GM19351 (cell line): ENCODE measurements around the gene TMEM222.

Experiments
- ATAC-seq: cut with Tn5 transposase; IDR thresholded peaks from one replicate; pipeline ENCODE4 v1.9.1; 2021; ENCODE audit warnings: mild to moderate bottlenecking, moderate library complexity; ENCODE audit not compliant: unreplicated experiment

The TMEM222 gene

DNA sequence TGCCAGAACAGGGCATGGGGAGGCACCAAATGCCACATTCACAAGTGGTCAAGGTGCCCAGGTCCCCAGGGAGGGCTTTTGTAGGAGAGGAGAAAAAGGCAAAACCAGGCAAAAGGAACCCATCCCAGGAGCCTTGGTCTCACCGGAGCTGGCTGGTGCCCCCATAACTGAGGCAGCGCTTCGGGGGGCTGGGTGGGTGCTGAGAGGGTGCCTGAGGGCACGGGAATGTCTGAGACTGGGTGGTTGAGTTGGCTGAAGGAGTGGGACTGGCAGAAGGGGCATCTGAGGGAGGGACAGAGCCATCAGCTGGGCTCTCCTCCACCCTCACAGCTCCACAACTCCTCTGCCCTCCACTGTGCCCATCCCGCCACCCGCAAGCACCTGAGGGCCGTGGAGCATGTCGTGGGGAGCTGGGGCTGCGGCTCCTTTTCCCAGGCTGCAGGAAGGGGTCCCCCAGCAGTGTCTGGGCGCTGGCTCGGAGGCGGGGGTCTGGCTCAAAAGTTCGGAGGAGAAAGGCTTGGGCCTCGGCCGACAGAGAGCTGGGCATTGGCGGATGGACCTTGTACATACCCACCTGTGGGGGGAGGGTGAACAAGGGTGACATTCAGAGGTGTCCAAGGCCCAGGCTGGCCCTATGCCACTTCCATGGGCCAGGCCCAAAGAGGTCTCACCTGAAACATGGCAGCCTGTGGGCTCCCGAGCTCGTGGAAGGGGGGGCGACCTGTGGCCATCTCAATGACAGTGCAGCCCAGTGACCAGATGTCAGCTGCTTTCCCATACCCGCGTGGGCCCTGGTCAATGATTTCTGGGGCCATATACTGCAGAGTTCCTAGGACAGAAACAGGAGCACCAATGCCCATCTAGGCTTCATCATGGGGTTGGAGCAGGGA lies 36.3 kb downstream of the TMEM222 start:
- ATAC-seq: no peak

DNA sequence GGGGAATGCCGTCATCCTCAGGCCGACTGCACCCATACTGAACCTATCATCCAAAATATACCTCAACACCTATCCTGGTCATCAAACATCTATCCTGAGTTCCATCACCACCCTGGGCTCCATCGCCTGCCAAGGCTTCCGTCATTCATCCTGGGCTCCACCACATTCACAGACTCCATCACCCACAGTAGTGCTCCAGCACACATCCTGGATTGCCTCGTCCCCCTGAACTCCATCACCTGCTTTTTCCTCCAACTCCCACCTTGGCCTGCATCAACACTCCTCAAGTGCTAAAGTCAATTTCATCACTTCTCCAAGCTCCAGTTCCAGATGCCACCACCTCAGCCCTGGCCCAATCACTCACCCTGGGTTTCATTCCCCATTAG lies 37.0 kb downstream of the TMEM222 start:
- no peak for ATAC-seq

DNA sequence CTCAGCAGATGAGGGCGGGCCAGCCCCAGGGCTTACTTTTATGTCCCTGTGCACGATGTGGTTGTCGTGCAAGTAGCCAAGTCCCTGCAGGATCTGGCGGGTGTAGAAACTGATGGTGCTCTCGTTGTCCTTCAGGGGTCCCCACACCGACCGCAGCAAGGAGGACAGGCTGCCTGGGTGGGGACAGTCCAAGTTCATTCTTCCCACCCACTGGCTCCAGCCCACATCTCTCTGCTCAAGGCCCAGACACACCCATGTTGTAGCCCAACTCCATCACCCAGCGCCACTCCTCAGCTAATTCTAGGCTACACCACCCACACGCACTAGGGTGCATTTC lies 37.8 kb downstream of the TMEM222 start:
- no peak for ATAC-seq

DNA sequence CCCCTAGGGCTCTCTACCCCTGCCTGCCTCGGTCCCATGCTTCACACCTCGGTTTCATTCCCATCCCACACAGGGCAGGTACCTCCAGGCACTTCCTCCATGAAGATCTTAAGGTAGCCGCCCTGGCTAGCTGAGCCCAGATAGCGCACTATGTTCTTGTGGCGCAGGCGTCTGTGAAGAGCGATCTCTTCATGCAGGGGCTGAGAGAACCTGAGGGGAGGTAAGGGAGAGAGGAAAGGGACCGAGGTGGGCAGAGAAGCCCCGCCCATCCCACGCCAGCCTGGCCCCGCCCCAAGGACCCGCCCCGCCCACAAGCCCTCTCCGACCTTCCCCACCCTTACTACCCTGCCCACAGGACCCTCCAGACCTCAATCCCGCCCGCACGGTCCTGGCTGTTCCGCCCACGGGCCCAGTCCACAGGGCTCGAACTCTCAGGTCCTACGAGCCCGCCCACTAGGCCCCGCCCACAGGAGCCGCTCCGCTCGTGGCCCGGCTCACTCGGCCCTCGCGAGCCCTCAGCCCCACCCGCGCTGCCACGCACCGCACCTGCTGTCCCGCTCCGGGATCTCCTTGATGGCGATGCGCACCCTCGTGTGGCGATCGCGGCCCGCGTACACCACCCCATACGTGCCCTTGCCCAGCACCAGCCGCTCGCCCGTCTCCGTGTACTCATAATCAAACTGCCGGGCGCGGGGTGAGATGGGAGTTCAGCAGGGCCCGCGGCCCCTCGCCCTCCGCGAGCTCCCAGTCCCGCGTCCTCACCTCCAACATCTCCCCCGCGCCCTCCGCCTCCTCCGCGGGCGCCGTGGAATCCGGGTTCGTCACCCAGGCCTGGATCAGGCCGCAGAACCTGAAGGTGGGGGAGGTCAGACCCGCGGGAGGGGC lies 38.4 kb downstream of the TMEM222 start:
- ATAC-seq: no peak

DNA sequence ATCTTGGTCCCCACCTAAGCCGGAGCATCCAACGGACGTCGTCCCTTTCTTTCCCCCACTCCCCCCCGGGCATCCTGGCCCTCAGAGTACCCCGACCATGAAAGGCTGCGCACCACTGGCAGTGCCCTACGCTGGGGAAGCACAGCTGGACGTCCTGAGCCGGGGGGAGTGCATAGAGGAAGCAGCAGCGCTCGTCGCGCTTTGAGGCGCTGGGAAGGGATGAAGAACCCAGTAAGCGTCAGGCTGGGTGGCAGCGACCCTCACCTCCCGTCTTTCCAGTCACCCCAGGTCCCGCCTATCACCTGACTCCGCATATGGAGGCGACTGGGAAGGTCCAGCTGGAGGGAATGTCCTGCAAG lies 39.1 kb downstream of the TMEM222 start:
- no peak for ATAC-seq

DNA sequence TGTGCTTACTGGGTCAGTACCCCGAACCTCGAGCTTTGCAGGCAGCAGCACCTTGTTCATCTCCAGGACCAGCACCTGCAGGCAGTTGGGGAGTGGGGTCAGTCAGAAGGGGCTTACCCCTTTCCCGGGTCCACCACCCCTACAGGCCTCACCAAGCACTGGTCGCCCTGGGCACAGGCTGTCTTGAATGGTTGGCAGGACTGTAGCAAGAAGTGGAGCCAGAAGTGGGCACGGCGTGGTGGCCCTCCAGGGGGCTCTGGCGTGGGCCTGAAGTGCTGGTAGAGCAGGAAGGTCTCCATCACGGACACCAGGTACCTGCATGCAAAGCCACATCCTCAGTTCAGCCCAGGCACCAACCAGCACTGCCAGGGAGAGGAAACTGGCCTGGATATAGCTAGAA lies 39.6 kb downstream of the TMEM222 start:
- no peak for ATAC-seq

DNA sequence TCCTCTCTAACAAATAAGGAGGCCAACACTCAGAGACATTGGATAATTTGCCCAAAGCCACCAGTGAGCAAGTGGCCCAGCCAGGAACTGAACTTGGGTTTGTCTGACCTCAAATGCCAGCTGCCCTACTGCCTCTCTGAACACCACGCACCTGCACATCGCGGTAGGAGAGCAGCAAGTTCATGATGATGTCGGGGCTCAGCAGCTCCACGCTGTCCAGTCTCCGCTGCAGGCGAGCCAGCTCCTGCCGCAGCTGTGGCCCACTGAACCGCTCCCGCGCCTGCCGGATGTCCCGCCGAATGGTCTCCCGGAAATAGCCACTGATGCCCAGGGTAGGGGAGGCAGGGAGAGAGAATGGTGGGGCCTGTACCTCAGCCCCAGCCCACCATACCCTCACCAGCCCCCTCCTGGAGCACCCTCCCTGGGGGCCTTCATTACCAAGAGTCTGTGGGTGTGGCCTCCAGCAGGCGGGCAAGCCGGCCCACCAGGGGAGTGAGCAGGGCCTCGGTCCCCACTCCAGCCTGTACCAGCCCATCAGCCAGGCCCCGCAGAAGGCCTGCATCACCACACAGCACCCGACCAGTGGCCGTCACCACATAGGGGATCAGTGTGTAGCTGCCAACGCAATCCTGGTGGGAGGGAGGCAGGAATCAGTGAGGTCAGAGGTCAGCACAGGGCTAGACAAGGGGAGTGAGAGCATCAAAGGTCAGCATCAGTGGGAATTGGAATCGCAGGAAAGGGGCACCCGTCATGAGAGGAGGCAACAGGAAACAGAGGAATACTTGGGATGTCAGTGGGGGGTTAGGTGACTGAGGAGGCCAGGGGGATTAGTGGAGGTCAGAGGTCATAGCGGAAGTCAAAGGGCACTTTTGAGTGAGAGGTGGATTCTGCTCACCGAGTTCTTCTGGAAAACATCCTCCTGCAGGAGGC lies 42.1 kb downstream of the TMEM222 start:
- no peak for ATAC-seq

DNA sequence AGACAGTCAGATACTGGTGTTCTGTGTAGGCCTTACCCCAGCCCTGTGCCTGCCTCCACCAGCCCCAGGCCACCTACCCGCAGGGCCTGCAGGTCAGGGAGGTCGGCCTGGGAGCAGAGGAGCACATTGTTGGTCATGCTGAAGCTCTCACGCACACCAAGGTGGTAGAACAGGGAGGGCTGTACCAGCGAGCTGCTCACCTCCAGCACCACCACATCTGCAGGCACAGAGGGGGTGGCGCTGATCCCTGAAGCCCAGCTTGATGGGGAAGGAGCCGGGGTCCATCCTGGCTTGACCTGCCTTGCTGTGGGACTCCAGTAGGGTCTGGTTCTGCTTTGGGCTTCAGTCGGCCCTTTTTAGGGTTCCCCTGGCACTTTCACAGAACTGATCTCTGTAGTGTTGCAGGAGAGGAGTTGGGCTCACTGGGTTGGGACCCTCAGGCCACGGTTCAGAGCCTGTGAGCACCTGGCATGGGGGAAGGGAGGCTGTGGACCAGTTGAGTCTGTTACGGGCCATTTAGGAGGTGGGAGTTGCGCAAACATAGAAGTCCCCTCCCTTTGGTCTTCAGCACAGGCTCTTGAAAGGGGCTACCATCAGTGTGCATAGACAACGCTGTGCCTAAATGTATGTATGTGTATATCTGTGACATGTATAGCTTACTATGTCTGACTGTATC lies 42.9 kb downstream of the TMEM222 start:
- no peak for ATAC-seq

DNA sequence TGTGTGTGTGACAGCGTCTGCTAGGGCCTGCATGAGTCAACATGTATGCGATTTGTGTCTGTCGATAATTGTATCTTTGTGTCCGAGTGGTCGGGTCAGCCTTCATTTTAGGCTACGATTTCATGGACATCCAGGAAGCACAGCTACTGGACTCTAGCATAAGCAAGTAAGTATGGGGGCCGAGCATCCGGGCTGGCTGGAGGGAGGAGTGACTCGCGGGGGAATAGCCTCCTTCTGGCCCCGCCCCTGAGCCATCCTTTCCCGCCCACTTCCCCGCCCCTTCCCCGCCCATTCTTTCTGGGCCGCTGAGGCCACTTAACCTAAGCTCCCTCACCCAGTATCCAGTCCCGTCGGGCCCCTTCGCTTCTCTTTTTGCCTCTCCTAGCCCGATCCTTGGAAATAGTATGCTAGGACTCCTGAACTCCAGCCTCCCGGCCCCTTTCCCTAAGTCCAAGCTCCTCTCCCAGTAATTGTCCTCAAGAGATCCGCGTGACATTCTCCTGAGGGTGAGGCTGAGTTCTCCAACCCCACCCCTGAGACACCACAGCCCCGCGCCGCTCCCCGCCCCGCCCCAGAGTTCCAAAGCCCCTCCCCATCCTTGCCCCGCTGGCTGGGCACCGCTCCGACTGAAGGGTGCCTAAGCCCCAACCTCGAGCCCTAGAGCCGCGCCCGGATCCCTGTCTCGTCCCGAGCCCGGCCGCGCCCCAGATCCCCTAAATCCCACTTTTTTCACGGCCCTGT lies 43.6 kb downstream of the TMEM222 start:
- ATAC-seq: peak; percentile 40

DNA sequence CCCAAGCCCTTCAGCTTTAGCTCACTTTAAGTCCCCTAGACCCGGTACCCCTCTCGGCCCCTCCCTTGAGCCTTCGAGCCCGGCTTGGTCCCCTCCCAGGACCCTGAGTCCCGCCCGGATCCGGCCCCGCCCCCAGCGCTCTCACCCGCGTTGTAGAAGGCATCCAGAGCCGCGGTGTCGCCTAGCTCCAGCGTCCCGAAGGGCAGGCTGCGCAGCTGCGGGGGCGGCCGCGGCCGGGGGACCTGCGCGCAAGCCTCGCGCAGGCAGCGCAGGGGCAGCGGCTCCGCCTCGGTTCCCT lies 44.1 kb downstream of the TMEM222 start:
- peak; percentile 38 for ATAC-seq

DNA sequence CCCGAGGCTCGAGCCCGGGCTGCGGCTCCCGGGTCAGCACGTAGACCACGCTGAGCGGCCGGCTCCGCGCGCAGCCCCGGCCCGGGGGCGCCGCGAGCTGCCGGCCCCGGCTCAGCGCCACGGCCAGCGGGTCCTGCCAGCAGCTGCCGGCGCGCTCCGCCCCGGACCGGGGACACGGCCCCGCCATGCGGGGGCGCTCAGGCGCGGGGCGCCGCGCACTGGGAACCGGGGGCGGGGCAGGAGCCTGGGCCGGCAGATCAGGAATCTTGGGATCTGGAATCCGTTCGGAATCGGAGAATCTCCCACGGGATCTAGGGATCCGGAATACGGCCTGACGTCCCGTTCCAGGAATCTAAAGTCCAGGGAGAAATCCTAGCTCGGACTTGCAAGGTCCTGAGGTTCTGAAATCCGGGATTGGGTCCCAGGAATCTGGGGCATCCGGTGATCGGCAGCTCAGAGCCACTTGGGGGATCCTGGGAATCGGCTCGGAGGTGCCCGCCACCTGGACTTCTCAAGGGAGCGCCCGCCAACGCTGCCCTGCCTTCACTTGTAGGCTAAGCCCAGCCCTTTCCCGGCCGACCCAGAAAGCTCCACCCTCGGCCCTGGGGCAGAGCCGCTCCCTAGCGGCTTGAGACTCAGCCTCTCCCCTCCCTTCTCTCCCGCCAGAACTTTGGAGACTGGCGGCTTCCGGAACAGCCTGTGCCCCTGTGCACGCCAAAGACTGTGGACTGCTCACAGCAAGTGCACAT lies 44.6 kb downstream of the TMEM222 start, which contains the start of gene MAP3K6:
TSS of gene MAP3K6 (minus strand) at position 551 of the 749 bp plus-strand sequence. CDS start at position 187, 364 bp downstream.
- ATAC-seq: peak; percentile 37

DNA sequence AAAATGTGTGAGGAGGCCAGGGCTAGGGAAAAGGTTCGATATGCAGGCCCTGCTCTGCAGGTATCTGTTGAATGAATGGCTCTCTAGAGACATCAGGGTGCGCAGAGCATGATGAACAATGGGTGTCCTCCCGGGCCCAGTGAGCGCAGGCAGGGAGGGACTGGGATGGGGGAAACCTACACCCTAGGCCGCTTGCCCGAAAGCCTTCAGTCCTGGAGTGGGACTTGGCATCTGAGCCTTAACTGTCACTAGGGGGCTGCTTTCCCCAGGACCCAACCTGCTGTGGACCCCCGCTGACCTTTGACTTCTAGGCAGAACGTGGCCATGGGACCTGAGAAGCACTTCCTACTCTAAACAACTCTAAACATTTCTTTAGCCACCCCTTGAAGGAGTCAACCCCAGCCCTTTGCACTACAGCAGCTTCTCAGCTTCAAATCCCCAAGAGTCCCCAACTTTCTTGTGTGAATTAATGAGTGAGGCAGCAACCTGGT lies 45.2 kb downstream of the TMEM222 start:
- no peak for ATAC-seq

DNA sequence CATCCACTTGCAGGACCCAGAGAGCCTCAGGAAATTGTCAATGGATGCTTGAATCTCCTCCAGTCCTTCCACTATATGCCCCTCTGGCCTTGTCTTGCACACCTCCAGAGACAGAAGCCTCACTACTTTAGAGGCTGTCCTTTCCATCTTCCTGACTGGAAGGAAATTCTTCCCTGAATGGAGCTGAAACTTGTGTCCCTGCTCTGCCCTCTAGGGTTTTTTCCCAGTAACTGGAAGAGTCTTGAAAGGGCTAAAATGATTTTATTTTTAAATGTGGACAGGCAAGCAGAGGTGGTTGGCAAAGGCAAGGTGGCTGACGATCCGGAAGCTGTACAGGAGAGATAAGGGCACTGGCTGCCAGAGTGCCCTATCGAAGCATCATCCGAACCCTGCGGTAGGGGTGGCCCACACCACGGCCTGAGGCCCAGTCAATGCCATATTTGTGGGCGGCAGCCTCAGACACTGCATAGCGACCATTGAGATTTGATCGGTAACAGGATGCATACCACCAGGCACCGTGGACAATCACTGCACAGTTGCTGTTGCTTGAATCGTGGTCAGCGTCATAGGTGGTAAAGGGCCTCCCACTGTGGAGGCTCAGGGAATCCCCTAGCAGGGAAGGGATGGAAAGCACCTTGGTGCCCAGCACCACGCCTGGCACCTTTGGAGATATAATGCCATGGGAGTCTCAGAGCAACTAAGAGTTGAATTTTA lies 47.1 kb downstream of the TMEM222 start:
- ATAC-seq: no peak

DNA sequence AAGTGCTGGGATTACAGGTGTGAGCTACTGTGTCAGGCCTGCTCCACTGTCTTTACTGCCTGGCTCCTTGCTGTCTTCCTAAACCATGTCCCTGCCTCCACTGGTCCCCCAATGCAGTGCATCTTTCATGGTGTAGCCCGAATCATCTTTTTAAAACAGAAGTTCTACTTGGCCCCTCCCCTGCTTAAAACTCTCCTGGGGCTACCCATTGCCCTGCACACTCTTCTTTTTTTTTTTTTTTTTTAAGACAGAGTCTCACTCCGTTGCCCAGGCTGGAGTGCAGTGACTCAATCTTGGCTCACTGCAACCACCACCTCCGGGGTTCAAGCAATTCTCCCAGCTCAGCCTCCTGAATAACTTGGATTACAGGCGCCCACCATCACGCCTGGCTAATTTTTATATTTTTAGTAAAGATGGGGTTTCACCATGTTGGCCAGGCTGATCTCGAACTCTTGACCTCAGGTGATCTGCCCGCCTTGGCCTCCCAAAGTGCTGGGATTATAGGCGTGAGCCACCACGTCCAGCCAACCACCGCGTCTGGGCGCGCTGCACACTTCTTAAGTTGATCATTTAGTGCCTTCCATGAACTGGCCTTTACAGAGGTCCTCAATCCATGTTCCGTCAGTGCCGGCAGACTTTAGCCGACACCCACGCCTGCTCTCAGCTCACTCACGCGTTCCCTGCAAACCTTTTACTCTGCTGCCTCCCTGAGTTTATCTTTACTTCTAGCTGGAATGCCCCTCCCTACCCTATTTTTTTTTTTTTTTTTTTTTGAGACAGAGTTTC lies 50.3 kb downstream of the TMEM222 start:
- ATAC-seq: no peak

DNA sequence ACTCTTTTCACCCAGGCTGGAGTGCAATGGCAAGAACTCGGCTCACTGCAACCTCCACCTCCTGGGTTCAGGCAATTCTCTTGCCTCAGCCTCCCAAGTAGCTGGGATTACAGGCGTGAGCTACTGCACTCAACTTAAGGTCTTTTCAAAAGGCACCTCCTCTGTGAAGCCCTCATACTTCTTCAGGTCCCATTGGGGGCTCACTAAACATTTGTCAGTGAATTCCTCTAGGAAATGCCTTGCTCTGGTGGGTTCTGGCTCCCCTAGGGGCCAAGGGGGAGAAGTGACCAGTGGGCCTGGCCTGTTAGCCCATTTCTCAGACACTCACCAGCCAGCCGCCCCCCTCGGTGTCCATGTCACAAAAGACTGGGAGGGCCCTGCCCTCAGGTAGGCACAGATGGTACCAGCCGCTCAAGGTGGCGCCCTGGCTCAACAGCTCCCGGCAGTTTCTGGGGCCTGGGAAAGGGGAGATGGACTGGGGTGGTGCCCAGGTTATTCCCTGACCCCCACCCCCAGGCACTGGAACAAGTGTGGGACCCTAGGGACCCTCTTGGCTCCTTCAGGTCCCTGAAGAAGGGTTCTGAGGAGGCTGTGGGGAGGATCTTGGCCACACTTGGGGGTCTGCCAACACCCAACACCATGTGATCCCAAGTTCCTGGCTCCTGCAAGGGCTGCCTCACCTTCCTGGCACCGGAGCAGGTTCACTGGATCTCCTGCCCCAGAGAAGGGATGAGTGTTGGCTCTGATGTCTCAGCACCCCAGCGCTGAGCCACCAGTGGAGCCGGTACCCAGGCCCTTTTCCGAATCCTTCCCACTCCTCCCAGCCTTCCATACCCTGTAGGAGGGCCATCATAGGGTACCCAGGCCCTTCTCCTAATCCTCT lies 51.1 kb downstream of the TMEM222 start:
- ATAC-seq: no peak

DNA sequence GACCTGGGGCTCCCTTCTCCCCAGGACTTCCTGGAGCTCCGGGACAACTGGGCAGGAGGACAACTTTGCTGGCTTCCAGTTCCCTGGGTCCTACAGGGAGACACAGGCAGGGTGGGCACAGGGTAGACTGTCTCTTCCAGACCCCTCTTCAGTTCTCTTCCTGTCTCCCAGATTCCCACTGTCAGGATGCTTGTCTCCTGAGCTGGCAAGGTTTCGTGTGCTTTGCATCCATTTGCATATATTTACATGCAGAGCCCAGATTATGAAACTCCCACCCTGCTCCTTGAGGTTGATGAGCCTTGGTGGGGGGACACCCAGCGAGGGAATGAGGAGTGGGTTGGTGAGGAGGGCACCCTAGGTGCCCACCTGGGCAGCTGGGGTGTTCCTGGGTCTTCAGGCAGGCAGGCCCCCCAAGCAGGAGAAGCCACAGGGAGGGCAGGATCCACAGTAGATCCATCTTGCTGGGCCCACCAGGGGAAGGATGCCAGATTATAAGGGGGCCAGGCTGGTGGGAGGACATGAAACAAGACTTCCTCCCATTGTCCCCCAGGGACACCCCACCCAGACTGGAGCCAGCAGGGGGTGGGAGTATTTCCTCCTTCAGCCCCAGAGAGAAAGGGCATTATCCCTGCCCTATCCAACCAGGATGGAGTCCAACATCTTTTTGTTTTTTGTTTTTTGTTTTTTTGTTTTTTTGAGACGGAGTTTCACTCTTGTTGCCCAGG lies 52.6 kb downstream of the TMEM222 start, which contains the start of gene FCN3:
TSS of gene FCN3 (minus strand) at position 463 of the 725 bp plus-strand sequence. CDS start at position 457, 6 bp downstream.
- ATAC-seq: no peak
